Fibroblast of the conjunctiva (primary cell): ENCODE measurements around the gene PLA2G12A.

ENCODE experiments used
- DNase-seq: peaks from one replicate; pipeline ENCODE4 v3.0.0-alpha.2; 2010; ENCODE audit warnings: low read depth

Gene PLA2G12A

GRCh38 chr4:109729117-109729717 lies 653 bp downstream of the PLA2G12A start:
- DNase-seq = no peak

- DNase-seq = no peak
Measured at GRCh38 chr4:109728385-109728784, 1.5 kb downstream of the PLA2G12A start.

GRCh38 chr4:109723110-109723509 lies 6.8 kb downstream of the PLA2G12A start:
- no peak for DNase-seq

- DNase-seq = no peak
Measured at GRCh38 chr4:109722357-109722756, 7.5 kb downstream of the PLA2G12A start.

- no peak for DNase-seq
Measured at GRCh38 chr4:109721033-109721432, 8.8 kb downstream of the PLA2G12A start.

GRCh38 chr4:109719604-109720003 lies 10.3 kb downstream of the PLA2G12A start:
- DNase-seq = no peak

- no peak for DNase-seq
Measured at GRCh38 chr4:109718759-109719158, 11.1 kb downstream of the PLA2G12A start.

- no peak for DNase-seq
Measured at GRCh38 chr4:109713500-109713899, 16.4 kb downstream of the PLA2G12A start.

GRCh38 chr4:109708990-109709389 lies 20.9 kb downstream of the PLA2G12A start:
- DNase-seq = no peak

GRCh38 chr4:109708435-109708834 lies 21.4 kb downstream of the PLA2G12A start:
- DNase-seq = no peak

- no peak for DNase-seq
Measured at GRCh38 chr4:109703664-109704361, 26.1 kb downstream of the PLA2G12A start.

- peak; percentile 34 for DNase-seq
Measured at GRCh38 chr4:109702950-109703663, 26.8 kb downstream of the PLA2G12A start, which contains the start of gene CASP6. CASP6 (minus strand) TSS chr4:109703445; CDS start chr4:109703395, 50 bp downstream.

- DNase-seq = no peak
Measured at GRCh38 chr4:109701566-109702410, 28.1 kb downstream of the PLA2G12A start.

GRCh38 chr4:109699553-109700225 lies 30.2 kb downstream of the PLA2G12A start:
- DNase-seq = no peak

- no peak for DNase-seq
Measured at GRCh38 chr4:109698656-109699055, 31.2 kb downstream of the PLA2G12A start.

GRCh38 chr4:109691411-109691920 lies 38.4 kb downstream of the PLA2G12A start:
- no peak for DNase-seq

- no peak for DNase-seq
Measured at GRCh38 chr4:109690690-109691410, 39.0 kb downstream of the PLA2G12A start.

GRCh38 chr4:109684727-109685126 lies 45.1 kb downstream of the PLA2G12A start:
- no peak for DNase-seq

GRCh38 chr4:109683621-109684253 lies 46.1 kb downstream of the PLA2G12A start:
- no peak for DNase-seq

- no peak for DNase-seq
Measured at GRCh38 chr4:109682875-109683274, 47.0 kb downstream of the PLA2G12A start.
